Parathyroid adenoma (tissue), 2 donors: ENCODE results near the gene SULT1A3.

Experiments
- H2AFZ ChIP-seq: fragments of 300-600 bp; sonication (generic); one replicate; pipeline ENCODE4 v1.7.0; 2017; ENCODE audit warnings: antibody characterized with exemption, mild to moderate bottlenecking
- H3K27ac ChIP-seq: fragments of 300-600 bp; sonication (generic); one replicate; pipeline ENCODE4 v1.7.0; 2017
- H3K27me3 ChIP-seq: fragments of 300-600 bp; sonication (generic); one replicate; pipeline ENCODE4 v1.7.0; 2017; ENCODE audit warnings: low read length; ENCODE audit not compliant: control insufficient read depth, insufficient read depth
- H3K36me3 ChIP-seq: fragments of 300-600 bp; sonication (generic); one replicate; pipeline ENCODE4 v1.7.0; 2017; ENCODE audit warnings: low read length; ENCODE audit not compliant: control insufficient read depth, insufficient read depth
- H3K4me1 ChIP-seq: fragments of 300-600 bp; sonication (generic); one replicate; pipeline ENCODE4 v1.7.0; 2017; ENCODE audit warnings: control low read depth
- H3K4me2 ChIP-seq: fragments of 300-600 bp; sonication (generic); one replicate; pipeline ENCODE4 v1.7.0; 2017; ENCODE audit warnings: low read length
- H3K4me3 ChIP-seq: fragments of 300-600 bp; sonication (generic); one replicate; pipeline ENCODE4 v1.7.0; 2017; ENCODE audit warnings: low read depth, low read length
- H3K79me2 ChIP-seq: fragments of 300-600 bp; sonication (generic); one replicate; pipeline ENCODE4 v1.7.0; 2017; ENCODE audit warnings: control low read depth
- H3K9ac ChIP-seq: fragments of 300-600 bp; sonication (generic); one replicate; pipeline ENCODE4 v1.7.0; 2017; ENCODE audit warnings: mild to moderate bottlenecking
- H3K9me3 ChIP-seq: fragments of 300-600 bp; sonication (generic); one replicate; pipeline ENCODE4 v1.7.0; 2017; ENCODE audit warnings: low read length; ENCODE audit not compliant: control insufficient read depth
- CTCF ChIP-seq: fragments of 300-600 bp; sonication (generic); IDR thresholded peaks from one replicate; pipeline ENCODE4 v1.7.0; 2017; ENCODE audit warnings: antibody characterized with exemption, mild to moderate bottlenecking
- donor health status: primary hyperparathyroidism.

Gene SULT1A3

GRCh38 chr16:30184096-30184890 lies 14.8 kb upstream of the SULT1A3 start:
- no peak for TF ChIP-seq CTCF
- Histone ChIP-seq H3K27ac (no peak overlapping the region), H2AFZ (no peak overlapping the region), H3K79me2 (peaks cover 9% of the 10 kb centered on the region), H3K9ac (no peak overlapping the region), H3K4me1 (peaks cover 5% of the 10 kb centered on the region), H3K27me3 (no peaks in the 10 kb centered on the region), H3K9me3 (no peaks in the 10 kb centered on the region), H3K4me3 (peak overlapping the region; percentile 27), H3K36me3 (no peaks in the 10 kb centered on the region), H3K4me2 (no peak overlapping the region)

GRCh38 chr16:30184891-30185682 lies 14.0 kb upstream of the SULT1A3 start:
- Histone ChIP-seq H3K4me3 (no peak overlapping the region), H3K4me1 (peaks cover 5% of the 10 kb centered on the region), H3K79me2 (peaks cover 9% of the 10 kb centered on the region), H3K36me3 (no peaks in the 10 kb centered on the region), H3K9me3 (no peaks in the 10 kb centered on the region), H3K27me3 (no peaks in the 10 kb centered on the region), H3K4me2 (no peak overlapping the region), H2AFZ (no peak overlapping the region), H3K9ac (no peak overlapping the region), H3K27ac (no peak overlapping the region)
- TF ChIP-seq CTCF, result no peak

- H3K4me3 ChIP-seq, result no peak overlapping the region
- H3K4me1 ChIP-seq, result peaks cover 5% of the 10 kb centered on the region
- TF ChIP-seq CTCF, result no peak
- no peak overlapping the region for H3K27ac ChIP-seq
- H3K9ac ChIP-seq, result no peak overlapping the region
- H2AFZ ChIP-seq, result no peak overlapping the region
- H3K79me2 ChIP-seq, result peaks cover 9% of the 10 kb centered on the region
- no peaks in the 10 kb centered on the region for H3K36me3 ChIP-seq
- H3K4me2 ChIP-seq, result no peak overlapping the region
- no peaks in the 10 kb centered on the region for H3K27me3 ChIP-seq
- no peaks in the 10 kb centered on the region for H3K9me3 ChIP-seq
Observed at GRCh38 chr16:30185683-30186421, 13.2 kb upstream of the SULT1A3 start.

GRCh38 chr16:30186444-30186781 lies 12.6 kb upstream of the SULT1A3 start:
- H3K9me3 ChIP-seq, result no peaks in the 10 kb centered on the region
- no peak overlapping the region for H3K4me3 ChIP-seq
- H3K4me1 ChIP-seq, result peaks cover 5% of the 10 kb centered on the region
- H3K9ac ChIP-seq, result no peak overlapping the region
- peaks cover 9% of the 10 kb centered on the region for H3K79me2 ChIP-seq
- no peak overlapping the region for H2AFZ ChIP-seq
- no peaks in the 10 kb centered on the region for H3K27me3 ChIP-seq
- H3K27ac ChIP-seq, result peak overlapping the region; percentile 1
- H3K36me3 ChIP-seq, result no peaks in the 10 kb centered on the region
- H3K4me2 ChIP-seq, result no peak overlapping the region
- no peak for TF ChIP-seq CTCF
